K562 (cell line): ENCODE data around the gene LIN28A. TPM values are rescaled to one million over a fixed set of nuclear protein-coding genes. Genes with fewer than 3 reads are reported as not detected.
A peak's percentile ranks its signal among the peaks of the same experiment; 100 is the strongest.

Experiments used
- ATAC-seq: fragments of 200-7000 bp; cut with Tn5 transposase; 3 replicates; pipeline ENCODE4 v1.9.1; 2020; ENCODE audit warnings: moderate library complexity
- BruUV-seq: library from RNA; stranded (reverse); fragments of 400-500 nt; replicated peaks from 2 replicates; lab custom pipeline; 2021; lab: Mats Ljungman, UMichigan
- CTCF ChIA-PET: fragments of 300-600 bp; formaldehyde crosslinking; extraction: SDS; loops from one replicate; lab custom pipeline; 2021; ENCODE audit warnings: low intra/inter-chr PET ratio; lab: Yijun Ruan, JAX
- POLR2A ChIA-PET: fragments of 300-600, 350-650 bp; sonication (Branson Sonifier 250); formaldehyde crosslinking; extraction: SDS; loops from one replicate; lab custom pipeline; 2021; ENCODE audit warnings: antibody characterized with exemption, inconsistent platforms; lab: Yijun Ruan, JAX
- DNase-seq, 4 experiments: peaks; one replicate each; pipeline versions ENCODE4 v3.0.0 to v3.0.0-alpha.2; 2011 to 2018; ENCODE audit warnings: low spot score in 3 of 4, mixed read lengths in 3 of 4; ENCODE audit errors: extremely low read depth in 1 of 4
- FAIRE-seq: peaks from 2 replicates; lab custom pipeline; 2011; peaks lifted over from hg19 to GRCh38; lab: Jason Lieb, UNC
- H2AFZ ChIP-seq: 2 replicates; pipeline ENCODE4 v1.6.0; 2011; ENCODE audit warnings: low read depth, low read length, control low read depth, inconsistent platforms
- H3K27ac ChIP-seq: fragments of 200-600 bp; 3 replicates; pipeline ENCODE4 v1.8.0; 2011; ENCODE audit warnings: low read depth, mild to moderate bottlenecking, control low read depth, inconsistent platforms, low read length, moderate library complexity, mixed read lengths; ENCODE audit errors: extremely low read depth
- H3K27me3 ChIP-seq, 2 experiments: fragments of 300-600 bp in 1 of 2; 2 replicates in 1 of 2; 3 replicates in 1 of 2; pipeline versions ENCODE4 v1.6.0 to v1.8.0; 2011; ENCODE audit warnings: inconsistent platforms in 2 of 2, low read length in 2 of 2, mild to moderate bottlenecking in 1 of 2, mixed read lengths in 1 of 2, moderate library complexity in 1 of 2; ENCODE audit not compliant: control insufficient read depth in 2 of 2, insufficient read depth in 2 of 2
- H3K36me3 ChIP-seq: fragments of 300-600 bp; 3 replicates; pipeline ENCODE4 v1.8.0; 2011; ENCODE audit warnings: mild to moderate bottlenecking, low read length, inconsistent platforms; ENCODE audit not compliant: control insufficient read depth, insufficient read depth
- H3K4me1 ChIP-seq, 2 experiments: fragments of 200-600 bp in 1 of 2; replicated peaks in 1 of 2; 2 replicates in 1 of 2; 3 replicates in 1 of 2; pipeline versions ENCODE4 v1.5.1 to v1.8.0; 2011; ENCODE audit warnings: inconsistent platforms in 2 of 2, low read length in 2 of 2, mild to moderate bottlenecking in 1 of 2, mixed read lengths in 1 of 2, moderate library complexity in 1 of 2; ENCODE audit not compliant: control insufficient read depth in 2 of 2, insufficient read depth in 2 of 2
- H3K4me2 ChIP-seq: 2 replicates; pipeline ENCODE4 v1.6.1; 2011; ENCODE audit warnings: low read length, control low read depth, inconsistent platforms, mixed read lengths; ENCODE audit not compliant: insufficient read depth
- H3K4me3 ChIP-seq: fragments of 200-600 bp; sonication (generic), shearing (Covaris generic); 2 replicates; pipeline ENCODE4 v1.5.1; 2016; ENCODE audit warnings: control low read depth, inconsistent platforms
- H3K79me2 ChIP-seq: fragments of 200-600 bp; 3 replicates; pipeline ENCODE4 v1.8.0; 2011; ENCODE audit warnings: low read length, inconsistent platforms; ENCODE audit not compliant: control insufficient read depth, insufficient read depth
- H3K9ac ChIP-seq, 2 experiments: 2 replicates each; pipeline versions ENCODE4 v1.6.0 to v1.6.1; 2011; ENCODE audit warnings: low read depth in 2 of 2, low read length in 2 of 2, control low read depth in 1 of 2, inconsistent platforms in 1 of 2, mild to moderate bottlenecking in 1 of 2, mixed read lengths in 1 of 2; ENCODE audit not compliant: insufficient read depth in 1 of 2
- H3K9me1 ChIP-seq: one replicate; pipeline ENCODE4 v1.6.0; 2011; ENCODE audit warnings: inconsistent platforms, mild to moderate bottlenecking, low read length, moderate library complexity; ENCODE audit not compliant: control insufficient read depth, insufficient read depth
- H3K9me3 ChIP-seq: replicated peaks from 2 replicates; pipeline ENCODE4 v1.5.1; 2011; ENCODE audit warnings: low read depth, low read length, inconsistent platforms; ENCODE audit not compliant: control insufficient read depth, insufficient read depth
- H4K20me1 ChIP-seq: replicated peaks from 2 replicates; pipeline ENCODE4 v1.6.1; 2011; ENCODE audit warnings: low read length, inconsistent platforms, mixed read lengths; ENCODE audit not compliant: control insufficient read depth, insufficient read depth
- ATF7 ChIP-seq: fragments of 450-650 bp; IDR thresholded peaks from 2 replicates; pipeline ENCODE4 v1.7.1; 2014; ENCODE audit warnings: mild to moderate bottlenecking, moderate library complexity
- BHLHE40 ChIP-seq: IDR thresholded peaks from 2 replicates; pipeline ENCODE4 v1.6.1; 2011; ENCODE audit warnings: low read length, improper control_type of control experiment
- FOS ChIP-seq: IDR thresholded peaks from 3 replicates; pipeline ENCODE4 v1.6.1; 2011; ENCODE audit not compliant: insufficient read length; ENCODE audit errors: extremely low read depth
- FOXJ2 ChIP-seq: fragments of 200-800 bp; sonication (Bioruptor generic); IDR thresholded peaks from 2 replicates; pipeline ENCODE4 v1.6.1; 2016; ENCODE audit warnings: missing genetic modification characterization, missing compliant biosample characterization
- HDAC1 ChIP-seq, 2 experiments: fragments of 450-650 bp; IDR thresholded peaks; 2 replicates each; pipeline ENCODE4 v1.6.1; 2016 to 2017; ENCODE audit warnings: inconsistent platforms in 1 of 2, mild to moderate bottlenecking in 1 of 2, moderate library complexity in 1 of 2
- HMBOX1 ChIP-seq: sonication (generic); IDR thresholded peaks from 2 replicates; pipeline ENCODE4 v1.6.1; 2016
- MAFG ChIP-seq: fragments of 450-650 bp; conservative IDR thresholded peaks from 2 replicates; pipeline ENCODE4 v1.6.1; 2016; ENCODE audit warnings: missing genetic modification characterization, missing compliant biosample characterization
- ZFP30 ChIP-seq: fragments of 250-450 bp; sonication (Bioruptor Pico); IDR thresholded peaks from 2 replicates; pipeline ENCODE4 v1.8.0; 2022; ENCODE audit warnings: moderate library complexity, mild to moderate bottlenecking, inconsistent platforms, borderline replicate concordance
- ZNF263 ChIP-seq: sonication (generic); formaldehyde crosslinking; IDR thresholded peaks from 2 replicates; pipeline ENCODE4 v1.8.0; 2022; ENCODE audit warnings: mild to moderate bottlenecking, missing genetic modification reagents, borderline replicate concordance
- ZNF561 ChIP-seq: fragments of 450-650 bp; formaldehyde crosslinking; conservative IDR thresholded peaks from 2 replicates; pipeline ENCODE4 v1.4.0; 2020; ENCODE audit warnings: mild to moderate bottlenecking, moderate library complexity
- ZNF639 ChIP-seq, 2 experiments: fragments of 200-800 bp in 1 of 2; sonication (Bioruptor generic) in 1 of 2; sonication (generic) in 1 of 2; formaldehyde crosslinking in 1 of 2; IDR thresholded peaks in 1 of 2; conservative IDR thresholded peaks in 1 of 2; 2 replicates each; pipeline versions ENCODE4 v1.5.0 to v1.6.1; 2016 to 2020; ENCODE audit warnings: missing compliant biosample characterization in 1 of 2, missing genetic modification characterization in 1 of 2, missing genetic modification reagents in 1 of 2
- ZNF778 ChIP-seq: fragments of 450-650 bp; formaldehyde crosslinking; IDR thresholded peaks from 2 replicates; pipeline ENCODE4 v1.4.0; 2020; ENCODE audit warnings: mild to moderate bottlenecking, moderate library complexity
- WGBS: fragments of 100-300 bp; shearing (Covaris generic); methylation state at CpG from one replicate; pipeline ENCODE4 v1.1.6; 2016; ENCODE audit warnings: low coverage, mixed read lengths; ENCODE audit not compliant: insufficient coverage; ENCODE audit errors: missing lambda C conversion rate; 5-methylcytosine and 5-hydroxymethylcytosine counted together
- in situ Hi-C: fragments of 300-500 bp; cut with MboI; formaldehyde crosslinking; loops from 4 replicates; pipeline ENCODE4 v1.15.0; 2018; ENCODE audit warnings: inconsistent platforms, mixed read lengths
- intact Hi-C: fragments of 100-400 bp; cut with micrococcal nuclease; formaldehyde crosslinking; loops from 2 replicates; pipeline ENCODE4 v1.14.2; 2022
- polyA plus RNA-seq, 8 experiments: library from polyadenylated mRNA; depleted of rRNA in 4 of 8; stranded (reverse) in 5 of 8; unstranded in 3 of 8; fragments of >200 nt; fragmentation: Nextera tagmentation in 2 of 8; fragmentation: Illumina TruSeq in 1 of 8; extraction: Ambion mirVana in 2 of 8; extraction: Trizol in 1 of 8; gene quantifications; 2 replicates each; pipeline versions ENCODE4 v1.2.1 to v1.2.3, GENCODE V29; 2011 to 2014; ENCODE audit warnings: inconsistent platforms in 1 of 8, missing spikeins in 1 of 8
- total RNA-seq, 7 experiments: library from RNA; depleted of rRNA in 6 of 7; stranded (reverse); fragments of >200 nt in 6 of 7; fragmentation: Illumina TruSeq in 2 of 7; extraction: Trizol in 2 of 7; gene quantifications; 2 replicates each; pipeline versions ENCODE4 v1.2.1 to v1.2.3, GENCODE V29; 2011 to 2021; ENCODE audit warnings: low replicate concordance in 1 of 7

LIN28A gene
- total and polyA plus RNA-seq, 9 of the 15 experiments (the other 6 are each of a cell fraction or from before 2014, with no cell fraction given): 0.80 to 5.4 (median 3.9) TPM

GRCh38 chr1:26419494-26419893 lies 8.9 kb downstream of the LIN28A start:
- H3K9me3 ChIP-seq: no peaks in the 10 kb centered on the region

GRCh38 chr1:26429721-26430120 lies 19.1 kb downstream of the LIN28A start:
- Histone ChIP-seq H3K27ac (no peak overlapping the region), H3K79me2 (peaks cover 32% of the 10 kb centered on the region), H3K36me3 (peaks cover 9% of the 10 kb centered on the region; the same call in 2 of the 3 replicates), H3K4me3 (no peak overlapping the region), H3K9me1 (no peaks in the 10 kb centered on the region), H3K4me1 (peaks cover 7 to 16% of the 10 kb centered on the region in 2 experiments; a peak in 4 of 5 replicates), H3K27me3 (no peaks in the 10 kb centered on the region), H3K9ac (no peak overlapping the region), H3K9me3 (no peaks in the 10 kb centered on the region), H2AFZ (no peak overlapping the region), H3K4me2 (no peak overlapping the region), H4K20me1 (no peaks in the 10 kb centered on the region)
- in situ Hi-C loops (no loop called here), intact Hi-C loops (no loop called here)
- ATAC-seq (no peak), FAIRE-seq (no peak), DNase-seq (no peak)
- ChIA-PET CTCF (interaction anchor here (0.6 kb wide), 1 partner anchor 582 kb away, joined by 3 read pairs; no protein-coding TSS in a partner anchor), POLR2A (interaction anchor here (0.7 to 2.0 kb wide), 6 partner anchors 9 to 175 kb away, joined by 3 to 6 read pairs (median 3); no protein-coding TSS in a partner anchor)
- no TSS peak for BruUV-seq
- 84% methylated on average over 2 of the region's 2 CpGs for WGBS
- TF ChIP-seq ZFP30 (CRISPR knock-in tag) (no peak), BHLHE40 (no peak), FOXJ2 (tag) (no peak), MAFG (tag) (no peak), ZNF561 (CRISPR knock-in tag) (no peak), ATF7 (no peak), ZNF778 (no peak), ZNF263 (no peak), ZNF639 (CRISPR knock-in tag; conservative IDR thresholded peaks at IDR 0.05 in 1 of 2, IDR thresholded peaks at IDR 0.05 in 1 of 2) (no peak), FOS (no peak)

More at GRCh38 chr1:26419494-26419893, 8.9 kb downstream of the LIN28A start:
- Histone ChIP-seq H3K9ac (no peak overlapping the region), H3K27me3 (peaks cover 4% of the 10 kb centered on the region in 2 experiments; a peak in 2 of 5 replicates), H3K36me3 (no peaks in the 10 kb centered on the region), H3K4me1 (no peaks in the 10 kb centered on the region; a peak in 1 of 5 replicates), H3K4me2 (no peak overlapping the region), H2AFZ (no peak overlapping the region), H3K9me1 (no peaks in the 10 kb centered on the region), H4K20me1 (no peaks in the 10 kb centered on the region), H3K27ac (no peak overlapping the region), H3K4me3 (no peak overlapping the region), H3K79me2 (no peaks in the 10 kb centered on the region)
- FAIRE-seq: no peak
- intact Hi-C loops (no loop called here), in situ Hi-C loops (no loop called here)
- no TSS peak for BruUV-seq
- WGBS: 42% methylated on average over 2 of the region's 2 CpGs
- TF ChIP-seq HMBOX1 (peak; percentile 77), HDAC1 (IDR thresholded peaks at IDR 0.05) (no peak)
- ATAC-seq: no peak
- POLR2A ChIA-PET: interaction anchor here (0.7 to 1.8 kb wide), 4 partner anchors 8 to 522 kb away, joined by 3 to 6 read pairs (median 4); no protein-coding TSS in a partner anchor
- DNase-seq: no peak
- CTCF ChIA-PET: no interaction called here
